Pancreas (tissue), 10 donors: Measurements from ENCODE around the gene ERICH6. TPM values are rescaled to one million over a fixed set of nuclear protein-coding genes. Genes with fewer than 3 reads are reported as not detected.

Source experiments
- ATAC-seq, 4 donors: fragments of 200-7000 bp; cut with Tn5 transposase; one replicate each; pipeline versions ENCODE4 v1.8.0 to v1.9.1; 2020; ENCODE audit warnings: mild to moderate bottlenecking in 4 of 4, moderate library complexity in 4 of 4
- DNase-seq, 6 donors: peaks; one replicate each; pipeline ENCODE4 v3.0.0-alpha.2; 2020
- FAIRE-seq: peaks from 2 replicates; lab custom pipeline; 2012; peaks lifted over from hg19 to GRCh38; lab: Jason Lieb, UNC
- H3K27ac ChIP-seq, 4 donors: fragments of 200-600 bp; sonication (generic); 1 replicate in 3 of 4; 2 replicates in 1 of 4; pipeline versions ENCODE4 v1.5.0 to v1.8.0; 2020
- H3K27me3 ChIP-seq, 4 donors: fragments of 200-600 bp; one replicate each; pipeline ENCODE4 v1.8.0; 2021
- H3K36me3 ChIP-seq, 3 donors: fragments of 200-600 bp; sonication (generic) in 1 of 3; one replicate each; pipeline versions ENCODE4 v1.5.0 to v1.8.0; 2020 to 2021
- H3K4me1 ChIP-seq, 3 donors: fragments of 200-600 bp; one replicate each; pipeline ENCODE4 v1.8.0; 2021
- H3K4me3 ChIP-seq, 4 donors: fragments of 200-600 bp; sonication (generic) in 2 of 4; one replicate each; pipeline versions ENCODE4 v1.5.0 to v1.8.0; 2020 to 2021
- H3K9me3 ChIP-seq, 4 donors: fragments of 200-600 bp; one replicate each; pipeline ENCODE4 v1.8.0; 2021
- WGBS, 2 donors: extraction: QIAGEN DNeasy Blood & Tissue Kit; methylation state at CpG; one replicate each; pipeline ENCODE4 v1.1.7; 2013; 5-methylcytosine and 5-hydroxymethylcytosine counted together
- intact Hi-C, 3 donors: fragments of 100-400 bp; cut with DNase I; formaldehyde crosslinking; loops; one replicate each; pipeline versions ENCODE4 v1.11.1 to v1.14.2; 2022
- polyA plus RNA-seq, 2 donors: library from polyadenylated mRNA; stranded (reverse); fragments of 200-250 nt; gene quantifications; one replicate each; pipeline ENCODE4 v1.2.3, GENCODE V29; 2013
- total RNA-seq, 6 donors: library from RNA; stranded (reverse); fragmentation: NEBNext Ultra II Directional in 4 of 6; extraction: Animal tissue kit (Norgen Biotek cat#: 25700) in 4 of 6; gene quantifications; one replicate each; pipeline versions ENCODE4 v1.2.1 to v1.2.4, GENCODE V29; 2021 to 2023
- TF ChIP-seq, protein P1 (sequence below), 4 donors: fragments of 200-600 bp; sonication (generic) in 3 of 4; IDR thresholded peaks; one replicate each; pipeline versions ENCODE4 v1.5.0 to v1.8.0; 2021; ENCODE audit warnings: antibody characterized with exemption in 4 of 4
- donor health status: healthy with polysubstance abuse.
- donor health status: DM: no; HTN: no; CAD: no; lungs with moderate emphysema.
- donor health status: DM: no; HTN: no; CAD: no.
- donor health status: control.
- donor health status: control.
- donor health status: Bipolar disorder and iron deficiency.
- donor health status: DM: yes; HTN: yes; CAD: no.
- donor health status: DM: no; HTN: no; CAD: no.
- donor health status: DM: no; HTN: no; CAD: no.
- donor health status: DM: yes; HTN: yes; CAD: no.

Gene ERICH6
- total and polyA plus RNA-seq, 8 donors, result 0.09 TPM; not detected in 7

DNA sequence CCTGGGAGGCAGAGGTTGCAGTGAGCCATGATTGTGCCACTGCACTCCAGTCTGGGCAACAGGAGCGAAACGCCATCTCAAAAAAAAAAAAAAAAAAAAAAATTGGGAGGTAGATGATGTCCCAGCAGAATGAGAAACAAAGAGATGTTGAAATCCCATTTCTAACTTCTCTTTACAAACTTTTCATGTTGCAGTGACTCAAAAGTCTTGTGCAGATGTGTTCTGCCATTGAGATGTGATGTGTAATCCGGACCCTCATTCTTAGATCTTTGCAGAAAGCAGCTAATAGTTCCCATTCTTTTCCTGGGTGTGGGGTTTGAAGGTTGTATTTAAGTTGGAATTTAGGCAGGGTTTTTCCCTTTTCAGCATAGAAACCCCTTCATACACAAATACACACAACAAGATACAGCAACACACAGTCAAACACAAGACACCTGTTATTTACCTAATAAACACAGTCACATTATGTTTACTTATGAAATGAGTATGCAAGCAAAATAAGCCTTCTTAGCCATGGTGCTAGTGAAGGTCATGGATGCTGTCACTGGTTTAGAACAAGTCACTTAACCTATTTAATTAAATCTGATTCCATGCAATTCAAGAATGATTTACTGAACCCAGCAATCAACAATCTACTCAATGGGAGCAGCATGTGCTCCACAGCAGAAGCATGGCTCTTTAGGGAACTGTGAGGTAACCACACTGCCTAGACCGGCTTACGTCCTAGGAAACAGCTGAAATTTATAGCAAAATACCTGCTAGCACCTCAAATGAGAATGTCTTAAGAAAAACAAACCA is 44.4 kb upstream of the ERICH6 start:
- no peaks in the 10 kb centered on the region for H3K27me3 ChIP-seq
- FAIRE-seq (no peak), DNase-seq (no peak), ATAC-seq (peak in 1 of 4 donors; percentile 9)
- no peak overlapping the region for H3K4me3 ChIP-seq
- H3K27ac ChIP-seq, result no peak overlapping the region
- no peaks in the 10 kb centered on the region for H3K9me3 ChIP-seq
- TF ChIP-seq, protein P1, sequence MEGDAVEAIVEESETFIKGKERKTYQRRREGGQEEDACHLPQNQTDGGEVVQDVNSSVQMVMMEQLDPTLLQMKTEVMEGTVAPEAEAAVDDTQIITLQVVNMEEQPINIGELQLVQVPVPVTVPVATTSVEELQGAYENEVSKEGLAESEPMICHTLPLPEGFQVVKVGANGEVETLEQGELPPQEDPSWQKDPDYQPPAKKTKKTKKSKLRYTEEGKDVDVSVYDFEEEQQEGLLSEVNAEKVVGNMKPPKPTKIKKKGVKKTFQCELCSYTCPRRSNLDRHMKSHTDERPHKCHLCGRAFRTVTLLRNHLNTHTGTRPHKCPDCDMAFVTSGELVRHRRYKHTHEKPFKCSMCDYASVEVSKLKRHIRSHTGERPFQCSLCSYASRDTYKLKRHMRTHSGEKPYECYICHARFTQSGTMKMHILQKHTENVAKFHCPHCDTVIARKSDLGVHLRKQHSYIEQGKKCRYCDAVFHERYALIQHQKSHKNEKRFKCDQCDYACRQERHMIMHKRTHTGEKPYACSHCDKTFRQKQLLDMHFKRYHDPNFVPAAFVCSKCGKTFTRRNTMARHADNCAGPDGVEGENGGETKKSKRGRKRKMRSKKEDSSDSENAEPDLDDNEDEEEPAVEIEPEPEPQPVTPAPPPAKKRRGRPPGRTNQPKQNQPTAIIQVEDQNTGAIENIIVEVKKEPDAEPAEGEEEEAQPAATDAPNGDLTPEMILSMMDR (IDR thresholded peaks at IDR 0.05), result no peak
- intact Hi-C loops, result no loop called here
- no peaks in the 10 kb centered on the region for H3K36me3 ChIP-seq
- 91 to 94% methylated on average over 5 of the region's 5 CpGs for WGBS, 2 donors
- peaks cover 40 to 60% (median 59%) of the 10 kb centered on the region in 3 donors for H3K4me1 ChIP-seq

DNA sequence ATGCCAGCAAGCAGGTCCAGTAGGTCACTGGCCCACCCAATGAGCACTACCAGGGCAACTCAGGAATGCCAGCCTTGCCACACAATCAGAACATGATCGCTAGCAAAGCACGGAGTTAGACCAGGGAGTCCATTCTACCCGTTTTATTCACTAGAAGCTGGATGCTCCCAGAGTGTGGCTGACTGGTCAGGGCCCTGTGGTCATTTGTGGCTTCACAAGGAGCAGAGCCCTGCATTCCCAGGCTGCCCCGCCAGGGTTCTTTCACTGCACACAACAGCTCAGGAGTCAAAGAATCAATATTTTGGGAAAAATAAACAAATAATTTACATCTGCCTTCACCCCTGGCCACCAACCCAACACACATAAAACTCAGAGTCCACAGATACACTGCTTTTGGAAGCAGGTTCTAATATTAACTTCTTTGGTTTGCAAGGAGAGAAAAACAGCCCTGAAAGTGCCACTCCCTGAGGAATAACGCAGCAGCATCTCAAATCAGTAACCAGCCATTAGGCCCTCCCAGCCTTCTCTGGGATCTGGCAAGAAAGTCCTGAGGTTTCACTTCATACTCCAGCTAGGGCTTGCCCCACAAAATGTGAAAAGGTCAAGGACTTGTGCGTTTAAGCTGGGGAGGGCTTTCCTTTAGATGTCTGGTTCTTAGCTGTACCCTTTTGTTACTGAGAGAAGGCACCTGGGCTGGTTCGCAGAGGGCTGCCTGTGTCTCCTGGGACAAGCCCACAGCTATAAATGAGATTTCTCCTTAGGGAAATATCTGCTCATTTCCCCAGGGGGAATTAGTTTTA is 43.3 kb upstream of the ERICH6 start:
- WGBS, 2 donors, result 65 to 72% methylated on average over 7 of the region's 7 CpGs
- DNase-seq (no peak), ATAC-seq (no peak), FAIRE-seq (no peak)
- H3K4me3 ChIP-seq, result no peak overlapping the region
- intact Hi-C loops, result no loop called here
- no peak overlapping the region for H3K27ac ChIP-seq
- TF ChIP-seq, protein P1 (IDR thresholded peaks at IDR 0.05), result no peak
- no peaks in the 10 kb centered on the region for H3K27me3 ChIP-seq
- H3K4me1 ChIP-seq, result peaks cover 39 to 55% (median 51%) of the 10 kb centered on the region in 3 donors
- H3K36me3 ChIP-seq, result no peaks in the 10 kb centered on the region
- H3K9me3 ChIP-seq, result no peaks in the 10 kb centered on the region

DNA sequence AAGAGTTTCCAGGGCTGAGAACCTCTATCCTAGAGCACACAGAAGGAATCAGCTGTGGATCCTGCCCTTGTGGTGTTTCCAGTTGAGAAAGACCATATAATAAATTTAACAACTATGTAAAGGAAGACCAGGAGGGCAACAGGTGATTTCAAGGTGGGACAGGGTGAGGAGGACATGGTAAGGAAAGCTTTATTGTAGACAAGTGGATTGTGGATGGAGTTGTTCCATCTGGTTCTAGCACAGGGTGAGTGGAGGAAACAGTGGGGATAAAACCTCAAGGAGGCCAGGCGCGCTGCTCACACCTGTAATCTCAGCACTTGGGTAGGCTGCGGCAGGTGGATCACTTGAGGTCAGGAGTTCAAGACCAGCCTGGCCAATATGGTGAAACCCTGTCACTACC is 42.1 kb upstream of the ERICH6 start:
- intact Hi-C loops, result no loop called here
- H3K27ac ChIP-seq, result peak overlapping the region in 1 of 4 donors; percentile 22
- no peaks in the 10 kb centered on the region for H3K9me3 ChIP-seq
- H3K27me3 ChIP-seq, result no peaks in the 10 kb centered on the region
- 98 to 99% methylated on average over 3 of the region's 3 CpGs for WGBS, 2 donors
- H3K4me3 ChIP-seq, result no peak overlapping the region
- ATAC-seq, result no peak
- no peak for FAIRE-seq
- TF ChIP-seq, protein P1 (IDR thresholded peaks at IDR 0.05), result no peak
- DNase-seq, result no peak
- H3K4me1 ChIP-seq, result peaks cover 27 to 44% (median 41%) of the 10 kb centered on the region in 3 donors
- H3K36me3 ChIP-seq, result no peaks in the 10 kb centered on the region

DNA sequence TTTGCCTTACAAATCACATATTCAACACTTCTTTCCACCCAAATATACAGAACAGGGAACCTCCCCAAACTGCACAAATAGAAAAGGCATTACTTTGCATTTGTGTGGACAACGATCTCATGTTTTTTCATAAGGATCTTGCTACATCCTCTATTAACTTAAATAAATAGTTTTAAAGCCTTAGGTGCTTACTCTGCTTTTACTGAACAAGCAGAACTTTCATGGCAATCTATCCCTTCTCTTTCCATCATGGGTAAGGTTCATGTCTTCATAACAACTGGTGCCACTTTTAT is 41.1 kb upstream of the ERICH6 start:
- Histone ChIP-seq H3K4me3 (no peak overlapping the region), H3K36me3 (no peaks in the 10 kb centered on the region), H3K27me3 (no peaks in the 10 kb centered on the region), H3K4me1 (peaks cover 22 to 35% (median 33%) of the 10 kb centered on the region in 3 donors), H3K9me3 (no peaks in the 10 kb centered on the region), H3K27ac (no peak overlapping the region)
- FAIRE-seq (no peak), ATAC-seq (no peak), DNase-seq (no peak)
- WGBS, 2 donors, result 28 to 34% methylated on average over 1 of the region's 1 CpG
- TF ChIP-seq, protein P1 (IDR thresholded peaks at IDR 0.05), result no peak
- intact Hi-C loops, result no loop called here
